Measurements from ENCODE around the gene C10orf90.

The C10orf90 gene

GRCh38 chr10:126683466-126683865, 13.0 kb upstream of the C10orf90 start (continued):
- TF ChIP-seq PRDM2 (tag by site-specific recombination; IDR thresholded peaks at IDR 0.05; ENCODE audit: borderline replicate concordance) (no peak), KLF17 (tag by site-specific recombination; IDR thresholded peaks at IDR 0.05) (no peak), RBAK (tag by site-specific recombination; IDR thresholded peaks at IDR 0.05) (no peak), SP7 (tag by site-specific recombination; IDR thresholded peaks at IDR 0.05) (no peak), ZIC2 (tag by site-specific recombination; IDR thresholded peaks at IDR 0.05) (no peak)

- TF ChIP-seq ZBTB26 (tag by site-specific recombination; optimal IDR thresholded peaks at IDR 0.05) (no peak), ZNF664 (tag by site-specific recombination; IDR thresholded peaks at IDR 0.05) (no peak), TSHZ1 (tag by site-specific recombination; IDR thresholded peaks at IDR 0.05; ENCODE audit: borderline replicate concordance) (no peak), SALL2 (tag by site-specific recombination; IDR thresholded peaks at IDR 0.05; ENCODE audit: borderline replicate concordance) (no peak), ZNF311 (tag by site-specific recombination; IDR thresholded peaks at IDR 0.05; ENCODE audit: borderline replicate concordance) (no peak), ZNF768 (tag by site-specific recombination; IDR thresholded peaks at IDR 0.05) (no peak), ZNF610 (tag by site-specific recombination; IDR thresholded peaks at IDR 0.05; ENCODE audit: borderline replicate concordance) (no peak)
- Histone ChIP-seq H3K27ac (ENCODE audit: extremely low read depth, low read depth, low read length) (no peak overlapping the region), H3K9me3 (ENCODE audit: control insufficient read depth, insufficient read depth, low read depth, low read length) (no peaks in the 10 kb centered on the region), H3K4me1 (ENCODE audit: control insufficient read depth, insufficient read depth, low read length) (no peaks in the 10 kb centered on the region), H3K4me3 (ENCODE audit: low read depth, low read length) (no peak overlapping the region), H3K36me3 (ENCODE audit: control insufficient read depth in 2 of 2, insufficient read depth in 1 of 2, low read length in 2 of 2) (no peaks in the 10 kb centered on the region)
- CTCF ChIA-PET = no interaction called here
- POLR2A ChIA-PET = no interaction called here
Observed at GRCh38 chr10:126675656-126676438, 5.4 kb upstream of the C10orf90 start.

Measured in HEK293 (cell line).